Measurements from ENCODE around the gene CCDC102A. TPM values are rescaled to one million over a fixed set of nuclear protein-coding genes. Genes with fewer than 3 reads are reported as not detected.

The CCDC102A gene
- total and polyA plus RNA-seq, 11 donors: 3.3 to 17.0 (median 6.8) TPM

- intact Hi-C loops (cut with DNase I): no loop called here
- 88 to 96% (median 93%) methylated on average over 4 of the region's 4 CpGs for WGBS, 4 donors
- ATAC-seq (no peak), DNase-seq (no peak)
- H3K27me3 ChIP-seq: no peaks in the 10 kb centered on the region
- H3K27ac ChIP-seq: no peak overlapping the region
- TF ChIP-seq CTCF (IDR thresholded peaks at IDR 0.05) (no peak), POLR2A (IDR thresholded peaks at IDR 0.05) (no peak)
- H3K36me3 ChIP-seq: no peaks in the 10 kb centered on the region
- no peaks in the 10 kb centered on the region for H3K9me3 ChIP-seq
- H3K4me3 ChIP-seq: no peak overlapping the region
- no peaks in the 10 kb centered on the region for H3K4me1 ChIP-seq
Measured at GRCh38 chr16:57493767-57494166, 42.6 kb downstream of the CCDC102A start.

GRCh38 chr16:57489229-57489628 lies 47.1 kb downstream of the CCDC102A start:
- DNase-seq: no peak
- H3K4me1 ChIP-seq: peaks cover 0 to 24% (median 19%) of the 10 kb centered on the region in 12 donors
- intact Hi-C loops (cut with DNase I): no loop called here

GRCh38 chr16:57486858-57487834 lies 49.2 kb downstream of the CCDC102A start:
- Histone ChIP-seq H3K36me3 (no peaks in the 10 kb centered on the region), H3K27ac (peak overlapping the region in 7 of 12 donors; percentile 11 to 80 (median 59)), H3K4me3 (peak overlapping the region in 10 of 12 donors; percentile 66 to 97 (median 84)), H3K27me3 (no peaks in the 10 kb centered on the region), H3K9me3 (no peaks in the 10 kb centered on the region), H3K4me1 (peaks cover 0 to 24% (median 19%) of the 10 kb centered on the region in 12 donors)
- 89 to 94% (median 90%) methylated on average over 8 of the region's 8 CpGs for WGBS, 4 donors
- intact Hi-C loops (cut with DNase I): no loop called here
- TF ChIP-seq CTCF (IDR thresholded peaks at IDR 0.05) (no peak), POLR2A (IDR thresholded peaks at IDR 0.05) (no peak)
- no peak for ATAC-seq
- DNase-seq: no peak

More at GRCh38 chr16:57489229-57489628, 47.1 kb downstream of the CCDC102A start:
- no peaks in the 10 kb centered on the region for H3K36me3 ChIP-seq
- no peaks in the 10 kb centered on the region for H3K27me3 ChIP-seq
- H3K9me3 ChIP-seq: no peaks in the 10 kb centered on the region
- H3K27ac ChIP-seq: no peak overlapping the region
- ATAC-seq: no peak
- 95 to 97% (median 96%) methylated on average over 5 of the region's 5 CpGs for WGBS, 4 donors
- no peak overlapping the region for H3K4me3 ChIP-seq
- TF ChIP-seq POLR2A (IDR thresholded peaks at IDR 0.05): no peak
- TF ChIP-seq CTCF (IDR thresholded peaks at IDR 0.05): no peak
